ENCODE results near the gene PRKCD. TPM values are rescaled to one million over a fixed set of nuclear protein-coding genes. Genes with fewer than 3 reads are reported as not detected.
A peak's percentile ranks its signal among the peaks of the same experiment; 100 is the strongest.

Gene PRKCD
- total RNA-seq, 6 donors from 2014 or later: 57.7 to 116 (median 67.9) TPM

DNA sequence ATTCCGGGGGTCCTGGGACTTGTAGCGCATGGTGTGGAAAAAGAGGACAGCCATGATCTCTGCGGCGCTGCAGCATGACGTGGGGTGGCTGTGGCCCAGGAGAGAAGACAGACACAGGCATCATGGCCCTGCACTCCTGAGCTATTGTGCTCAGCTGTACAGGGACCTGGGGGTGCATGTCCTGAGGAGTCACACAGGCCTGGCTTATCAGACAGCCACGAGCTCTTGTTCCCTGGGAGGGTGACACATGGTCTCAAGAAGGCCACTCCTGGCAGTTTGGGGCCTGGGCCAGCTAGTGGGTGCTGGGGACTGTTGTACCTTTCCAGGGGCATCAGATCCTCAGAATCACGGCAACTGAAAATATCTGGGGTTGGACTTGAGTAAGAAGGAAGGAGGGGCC lies 81.1 kb downstream of the PRKCD start:
- Histone ChIP-seq H3K4me1 (peaks cover 27 to 80% (median 73%) of the 10 kb centered on the region in 4 donors), H3K27ac (peak overlapping the region; percentile 62 to 86 (median 72)), H3K9me3 (no peaks in the 10 kb centered on the region), H3K27me3 (no peaks in the 10 kb centered on the region), H3K4me3 (no peak overlapping the region), H3K36me3 (peaks cover 3 to 46% (median 38%) of the 10 kb centered on the region in 4 donors)
- DNase-seq (peak in 1 of 2 donors; percentile 81), ATAC-seq (ENCODE audit: low FRiP score in 2 of 2) (peak; percentile 3 to 61)
- 81 to 89% methylated on average over 5 to 7 of the region's 7 CpGs for WGBS, 2 donors
- TF ChIP-seq EP300 (IDR thresholded peaks at IDR 0.05): peak in 1 of 4 donors; percentile 25
- peak in 1 of 2 donors; percentile 38 for TF ChIP-seq POLR2AphosphoS5 (IDR thresholded peaks at IDR 0.05)
- TF ChIP-seq, protein P1, sequence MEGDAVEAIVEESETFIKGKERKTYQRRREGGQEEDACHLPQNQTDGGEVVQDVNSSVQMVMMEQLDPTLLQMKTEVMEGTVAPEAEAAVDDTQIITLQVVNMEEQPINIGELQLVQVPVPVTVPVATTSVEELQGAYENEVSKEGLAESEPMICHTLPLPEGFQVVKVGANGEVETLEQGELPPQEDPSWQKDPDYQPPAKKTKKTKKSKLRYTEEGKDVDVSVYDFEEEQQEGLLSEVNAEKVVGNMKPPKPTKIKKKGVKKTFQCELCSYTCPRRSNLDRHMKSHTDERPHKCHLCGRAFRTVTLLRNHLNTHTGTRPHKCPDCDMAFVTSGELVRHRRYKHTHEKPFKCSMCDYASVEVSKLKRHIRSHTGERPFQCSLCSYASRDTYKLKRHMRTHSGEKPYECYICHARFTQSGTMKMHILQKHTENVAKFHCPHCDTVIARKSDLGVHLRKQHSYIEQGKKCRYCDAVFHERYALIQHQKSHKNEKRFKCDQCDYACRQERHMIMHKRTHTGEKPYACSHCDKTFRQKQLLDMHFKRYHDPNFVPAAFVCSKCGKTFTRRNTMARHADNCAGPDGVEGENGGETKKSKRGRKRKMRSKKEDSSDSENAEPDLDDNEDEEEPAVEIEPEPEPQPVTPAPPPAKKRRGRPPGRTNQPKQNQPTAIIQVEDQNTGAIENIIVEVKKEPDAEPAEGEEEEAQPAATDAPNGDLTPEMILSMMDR (IDR thresholded peaks at IDR 0.05): no peak
- no peak for TF ChIP-seq POLR2A (IDR thresholded peaks at IDR 0.05)

Other genes starting within 250 kb of the PRKCD start
- 10 to 100 TPM; 12.8 to 69.9 (median 32.9) TPM for gene SFMBT1, start 115.1 kb upstream of the PRKCD start, total RNA-seq
- 10 to 100 TPM in 4 of 6 donors, 1 to 10 TPM in 2; 5.1 to 19.9 (median 12.8) TPM for gene RFT1, start 30.8 kb upstream of the PRKCD start, total RNA-seq
- 100 to 1,000 TPM; 402 to 605 (median 482) TPM for gene TKT, start 94.8 kb downstream of the PRKCD start, total RNA-seq
- gene DCP1A, start 186.3 kb downstream of the PRKCD start, total RNA-seq: 10 to 100 TPM; 12.2 to 21.1 (median 18.7) TPM

All from upper lobe of left lung (tissue), 6 donors.